HG03571 (cell line): ENCODE data around the gene KLF14.
"Not testable (repeated sequence)": the region's sequence is repeated elsewhere in the genome, so short reads cannot be mapped to it uniquely, and the experiment has no call there.

Experiments used
- ATAC-seq: cut with Tn5 transposase; IDR thresholded peaks from one replicate; pipeline ENCODE4 v1.9.1; 2021; ENCODE audit not compliant: unreplicated experiment

Gene KLF14

GRCh38 chr7:130733931-130734814 lies at the start of gene KLF14:
KLF14 (minus strand) TSS chr7:130734207; CDS start chr7:130734033, 174 bp downstream.
- ATAC-seq, result no peak

- ATAC-seq, result no peak
Observed at GRCh38 chr7:130781346-130781745, 47.3 kb upstream of the KLF14 start.

- no peak for ATAC-seq
Observed at GRCh38 chr7:130777426-130777825, 43.4 kb upstream of the KLF14 start.

- ATAC-seq, result not testable (repeated sequence)
Observed at GRCh38 chr7:130772456-130772855, 38.4 kb upstream of the KLF14 start.

GRCh38 chr7:130768854-130769253 lies 34.8 kb upstream of the KLF14 start:
- ATAC-seq, result no peak

GRCh38 chr7:130764569-130764968 lies 30.6 kb upstream of the KLF14 start:
- ATAC-seq, result not testable (repeated sequence)

GRCh38 chr7:130758429-130759056 lies 24.5 kb upstream of the KLF14 start:
- ATAC-seq, result no peak

- no peak for ATAC-seq
Observed at GRCh38 chr7:130756316-130756715, 22.3 kb upstream of the KLF14 start.

GRCh38 chr7:130752424-130752823 lies 18.4 kb upstream of the KLF14 start:
- ATAC-seq, result no peak

- no peak for ATAC-seq
Observed at GRCh38 chr7:130750755-130751154, 16.7 kb upstream of the KLF14 start.

- ATAC-seq, result no peak
Observed at GRCh38 chr7:130748531-130749389, 14.8 kb upstream of the KLF14 start.

GRCh38 chr7:130741331-130741995 lies 7.5 kb upstream of the KLF14 start:
- ATAC-seq, result no peak

GRCh38 chr7:130740606-130741005 lies 6.6 kb upstream of the KLF14 start:
- no peak for ATAC-seq

- no peak for ATAC-seq
Observed at GRCh38 chr7:130736298-130736900, 2.4 kb upstream of the KLF14 start.

- ATAC-seq, result no peak
Observed at GRCh38 chr7:130734815-130735716, 1.1 kb upstream of the KLF14 start.

GRCh38 chr7:130732980-130733930 lies 752 bp downstream of the KLF14 start:
- no peak for ATAC-seq

GRCh38 chr7:130723784-130724183 lies 10.2 kb downstream of the KLF14 start:
- no peak for ATAC-seq
